Vagina (tissue), 2 donors: ENCODE results near the gene CCDC33.

ENCODE experiments used
- POLR2A ChIP-seq, 2 donors: fragments of 450-650 bp; IDR thresholded peaks; one replicate each; pipeline ENCODE4 v1.6.1; 2017; ENCODE audit warnings: antibody characterized with exemption in 2 of 2, mild to moderate bottlenecking in 2 of 2, moderate library complexity in 2 of 2
- TF ChIP-seq, protein P1 (sequence below), 3 experiments: fragments of 450-650 bp in 2 of 3; fragments of 200-600 bp in 1 of 3; sonication (generic) in 1 of 3; IDR thresholded peaks; one replicate each; pipeline ENCODE4 v1.5.1; 2017 to 2019; ENCODE audit warnings: antibody characterized with exemption in 3 of 3, mild to moderate bottlenecking in 2 of 3, moderate library complexity in 2 of 3

DNA sequence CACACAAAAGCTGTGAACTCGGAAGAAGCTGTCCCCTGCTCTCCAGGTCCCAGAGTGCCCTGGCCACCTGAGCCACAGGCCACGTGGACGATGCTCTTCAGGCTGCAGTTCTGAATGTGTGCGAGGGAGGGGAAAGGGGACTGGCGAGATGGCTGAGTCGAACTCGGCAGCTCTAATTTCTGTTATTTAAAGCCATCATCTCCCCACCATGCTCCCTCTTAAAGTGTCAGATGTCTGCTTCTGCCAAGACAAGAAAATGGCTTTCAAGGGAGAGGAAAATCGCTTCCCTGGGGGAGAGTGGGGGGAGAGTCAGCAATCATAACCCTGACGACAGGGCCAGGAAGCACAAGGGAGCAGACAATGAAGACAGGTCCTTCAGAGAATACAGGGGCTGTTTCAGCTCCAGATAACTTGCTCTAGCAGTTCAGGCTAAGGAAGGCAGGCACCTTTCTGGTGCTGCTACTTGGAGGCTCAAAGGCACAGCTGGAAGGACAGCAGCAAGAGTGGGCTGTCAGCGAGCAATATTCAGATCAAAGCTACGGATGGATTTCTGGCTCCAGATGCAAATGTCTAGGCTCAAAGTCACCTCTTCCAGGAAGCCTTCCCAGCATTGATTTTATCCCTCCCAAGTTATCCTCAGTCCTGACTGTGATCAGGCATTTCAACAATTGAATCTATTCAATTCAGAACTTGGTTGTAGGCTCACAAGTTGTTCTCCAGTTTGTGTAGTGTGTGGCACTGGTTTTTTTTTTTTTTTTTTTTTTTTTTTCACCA, 15.5 kb upstream of the CCDC33 start:
- TF ChIP-seq, protein P1, sequence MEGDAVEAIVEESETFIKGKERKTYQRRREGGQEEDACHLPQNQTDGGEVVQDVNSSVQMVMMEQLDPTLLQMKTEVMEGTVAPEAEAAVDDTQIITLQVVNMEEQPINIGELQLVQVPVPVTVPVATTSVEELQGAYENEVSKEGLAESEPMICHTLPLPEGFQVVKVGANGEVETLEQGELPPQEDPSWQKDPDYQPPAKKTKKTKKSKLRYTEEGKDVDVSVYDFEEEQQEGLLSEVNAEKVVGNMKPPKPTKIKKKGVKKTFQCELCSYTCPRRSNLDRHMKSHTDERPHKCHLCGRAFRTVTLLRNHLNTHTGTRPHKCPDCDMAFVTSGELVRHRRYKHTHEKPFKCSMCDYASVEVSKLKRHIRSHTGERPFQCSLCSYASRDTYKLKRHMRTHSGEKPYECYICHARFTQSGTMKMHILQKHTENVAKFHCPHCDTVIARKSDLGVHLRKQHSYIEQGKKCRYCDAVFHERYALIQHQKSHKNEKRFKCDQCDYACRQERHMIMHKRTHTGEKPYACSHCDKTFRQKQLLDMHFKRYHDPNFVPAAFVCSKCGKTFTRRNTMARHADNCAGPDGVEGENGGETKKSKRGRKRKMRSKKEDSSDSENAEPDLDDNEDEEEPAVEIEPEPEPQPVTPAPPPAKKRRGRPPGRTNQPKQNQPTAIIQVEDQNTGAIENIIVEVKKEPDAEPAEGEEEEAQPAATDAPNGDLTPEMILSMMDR (IDR thresholded peaks at IDR 0.05) = no peak
- TF ChIP-seq POLR2A (IDR thresholded peaks at IDR 0.05) = no peak
